KOPT-K1 (cell line): ENCODE measurements around the gene SMAGP.
"Not testable (repeated sequence)": the region's sequence is repeated elsewhere in the genome, so short reads cannot be mapped to it uniquely, and the experiment has no call there.

Experiments used
- H3K27ac ChIP-seq: fragments of 200-600 bp; sonication (generic); 2 replicates; pipeline ENCODE4 v1.5.1; 2016; ENCODE audit warnings: antibody characterized with exemption, mild to moderate bottlenecking, low read depth, low read length; ENCODE audit not compliant: poor library complexity, severe bottlenecking
- H3K36me3 ChIP-seq: fragments of 200-600 bp; sonication (generic); 2 replicates; pipeline ENCODE4 v1.5.1; 2017; ENCODE audit warnings: antibody characterized with exemption, mild to moderate bottlenecking, low read length, moderate library complexity; ENCODE audit not compliant: insufficient read depth
- H3K9me3 ChIP-seq: fragments of 200-600 bp; sonication (generic); 2 replicates; pipeline ENCODE4 v1.5.1; 2017; ENCODE audit warnings: antibody characterized with exemption, low read length, mild to moderate bottlenecking; ENCODE audit not compliant: insufficient read depth, poor library complexity, severe bottlenecking

SMAGP gene

DNA sequence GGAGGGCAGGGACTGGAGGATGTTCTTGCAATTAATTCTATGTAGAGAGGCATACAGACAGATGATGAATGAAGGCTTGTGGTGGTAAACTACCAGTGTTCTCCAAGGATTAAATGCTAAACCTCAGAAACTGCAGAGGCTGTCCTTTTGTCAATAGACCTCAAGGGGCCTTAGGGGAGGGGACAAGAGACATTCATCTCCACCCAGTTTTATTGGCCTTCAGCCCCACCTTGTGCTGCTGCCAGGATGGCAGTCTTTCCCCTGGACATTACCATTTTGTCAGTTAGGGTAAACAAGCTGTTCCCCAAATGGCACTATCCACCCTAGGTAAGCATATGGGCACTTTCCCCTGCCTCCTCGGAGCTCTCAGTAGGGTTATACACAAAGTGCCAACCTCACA lies 4.9 kb upstream of the SMAGP start:
- no peak overlapping the region for H3K27ac ChIP-seq
- H3K36me3 ChIP-seq: no peaks in the 10 kb centered on the region
- no peaks in the 10 kb centered on the region for H3K9me3 ChIP-seq

DNA sequence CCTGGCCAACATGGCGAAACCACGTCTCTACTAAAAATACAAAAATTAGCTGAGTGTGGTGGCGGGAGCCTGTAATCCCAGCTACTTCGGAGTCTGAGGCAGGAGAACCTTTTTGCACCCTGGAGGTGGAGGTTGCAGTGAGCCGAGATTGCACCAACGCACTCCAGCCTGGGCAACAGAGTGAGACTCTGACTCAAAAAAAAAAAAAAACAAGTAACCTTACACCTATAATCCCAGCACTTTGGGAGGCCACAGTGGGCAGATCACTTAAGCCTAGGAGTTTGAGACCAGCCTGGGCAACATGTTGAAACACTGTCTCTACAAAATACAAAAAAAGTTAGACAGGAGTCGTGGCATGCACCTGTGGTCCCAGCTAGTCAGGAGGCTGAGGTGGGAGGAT lies 2.6 kb upstream of the SMAGP start:
- not testable (repeated sequence) for H3K36me3 ChIP-seq, H3K9me3 ChIP-seq

DNA sequence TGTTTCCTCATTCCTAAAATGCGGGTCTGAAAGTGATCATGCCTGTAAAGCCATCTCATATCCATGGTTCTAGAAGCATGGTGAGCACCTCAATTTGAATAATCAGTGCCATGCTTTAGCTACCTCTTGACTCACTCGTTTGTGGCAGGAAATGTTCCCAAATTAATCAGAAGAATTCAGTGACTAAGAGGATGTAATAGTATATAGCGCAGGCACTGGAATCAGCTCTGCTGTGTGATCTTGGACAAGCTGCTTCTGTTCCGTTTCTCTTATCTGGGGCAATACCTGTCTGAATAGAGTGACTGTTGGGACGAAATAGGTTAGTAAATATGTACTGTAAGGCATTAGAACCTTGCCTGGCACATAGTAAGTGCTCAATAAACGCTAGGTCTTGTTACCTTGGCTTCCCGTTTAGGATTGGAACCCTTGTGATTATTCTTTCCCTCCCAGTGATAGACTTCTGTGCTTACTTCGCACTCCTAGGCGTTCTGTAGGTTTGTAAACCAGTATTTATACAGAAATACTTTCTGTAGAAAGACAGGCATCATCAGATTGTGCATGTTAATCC lies 820 bp upstream of the SMAGP start:
- Histone ChIP-seq H3K27ac (no peak overlapping the region), H3K9me3 (no peaks in the 10 kb centered on the region), H3K36me3 (no peaks in the 10 kb centered on the region)

More for the DNA sequence above, 2.6 kb upstream of the SMAGP start:
- H3K27ac ChIP-seq: not testable (repeated sequence)

DNA sequence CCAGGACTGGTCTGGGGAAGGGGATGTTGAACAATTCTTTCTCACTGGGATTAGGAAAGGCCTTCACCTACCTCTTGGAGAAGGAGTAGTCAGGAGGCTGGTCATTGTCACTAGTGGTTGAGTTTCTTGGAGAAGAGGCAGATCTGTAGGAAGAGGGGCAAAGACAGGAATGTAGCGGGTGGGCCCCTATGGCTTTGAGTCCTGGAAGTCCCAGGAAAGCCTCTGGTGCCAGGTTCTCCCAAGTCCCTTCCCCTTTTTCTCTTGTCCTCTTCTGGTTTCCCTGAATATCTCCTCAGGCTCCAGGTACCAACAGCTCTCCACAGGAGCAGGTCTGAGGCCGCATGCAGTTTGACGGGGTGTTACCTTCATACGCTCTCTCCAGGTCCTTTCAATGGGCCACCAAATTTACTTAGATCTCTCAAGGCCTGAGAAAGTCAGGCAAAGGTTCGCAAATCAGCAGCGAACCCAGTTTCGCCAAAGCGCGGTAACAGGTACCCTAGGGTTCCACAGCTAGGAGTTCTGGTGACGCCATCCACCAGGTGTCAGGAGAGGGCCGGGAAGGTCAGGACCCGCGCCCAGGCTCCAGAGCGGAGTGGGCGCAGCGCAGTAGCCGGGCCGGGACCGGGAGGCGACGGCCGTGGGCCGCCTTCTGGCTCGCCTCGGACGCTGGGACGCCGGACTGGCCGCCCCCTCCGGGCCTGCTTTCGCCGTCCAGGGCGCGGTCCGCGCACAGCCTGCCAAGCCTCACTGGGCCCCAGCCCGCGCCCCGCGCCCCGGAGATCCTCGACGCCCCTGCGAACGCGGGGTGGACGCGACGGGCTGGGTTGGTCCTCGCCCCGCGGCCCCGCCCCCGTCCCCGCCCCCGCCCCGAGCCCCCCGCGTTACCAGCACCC lies 795 bp downstream of the SMAGP start:
- Histone ChIP-seq H3K9me3 (no peaks in the 10 kb centered on the region), H3K27ac (peak overlapping the region; percentile 52), H3K36me3 (no peaks in the 10 kb centered on the region)

DNA sequence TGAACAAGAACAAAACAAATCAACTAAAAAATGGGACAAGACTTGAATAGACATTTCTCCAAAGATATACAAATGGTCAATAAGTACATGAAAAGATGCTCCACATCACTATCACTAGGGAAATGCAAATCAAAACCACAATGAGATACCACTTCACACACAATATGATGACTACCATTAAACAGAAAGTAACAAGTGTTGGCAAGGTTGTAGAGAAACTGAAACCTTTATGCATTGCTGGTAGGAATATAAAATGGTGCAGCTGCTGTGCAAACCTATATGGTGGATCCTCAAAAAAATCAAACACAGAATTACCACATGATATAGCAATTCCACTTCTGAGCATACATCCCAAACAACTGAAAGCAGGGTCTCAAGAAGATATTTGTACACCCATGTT lies 5.2 kb downstream of the SMAGP start:
- no peaks in the 10 kb centered on the region for H3K36me3 ChIP-seq
- H3K27ac ChIP-seq: no peak overlapping the region
- H3K9me3 ChIP-seq: no peaks in the 10 kb centered on the region

DNA sequence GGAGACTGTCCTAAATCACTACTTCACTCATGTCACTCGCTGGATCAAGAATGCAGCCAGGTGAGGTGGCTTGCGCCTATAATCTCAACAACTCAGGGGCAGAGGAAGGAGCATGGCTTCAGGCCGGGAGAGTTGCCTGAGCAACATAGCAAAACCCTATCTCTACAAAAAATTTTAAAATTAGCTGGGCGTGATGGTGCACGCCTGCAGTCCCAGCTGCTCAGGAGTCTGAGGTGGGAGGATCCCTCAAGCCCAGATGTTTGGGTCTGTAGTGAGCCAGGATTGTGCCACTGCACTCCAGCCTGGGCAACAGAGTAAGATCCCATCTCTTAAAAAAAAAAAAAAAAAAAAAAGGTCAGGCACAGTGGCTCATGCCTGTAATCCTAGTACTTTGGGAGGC lies 5.9 kb downstream of the SMAGP start:
- H3K36me3 ChIP-seq: no peaks in the 10 kb centered on the region
- no peak overlapping the region for H3K27ac ChIP-seq
- no peaks in the 10 kb centered on the region for H3K9me3 ChIP-seq

DNA sequence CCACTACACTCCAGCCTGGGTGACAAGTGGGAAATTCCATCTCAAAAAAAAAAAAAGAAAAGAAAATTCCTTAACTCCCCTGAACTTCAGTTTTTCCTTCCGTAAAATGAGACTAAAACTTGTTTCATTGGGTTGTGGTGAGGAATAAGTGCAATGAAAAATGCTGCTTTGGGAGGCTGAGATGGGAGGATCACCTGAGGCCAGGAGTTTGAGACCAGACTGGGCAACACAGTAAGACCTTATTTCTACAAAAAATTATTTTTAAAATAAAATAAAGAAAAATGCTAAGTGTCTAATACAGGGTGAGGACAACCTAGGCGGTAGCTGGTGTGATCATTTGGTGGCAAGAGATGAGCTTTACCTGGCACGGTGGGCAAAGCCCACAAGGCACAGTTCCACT lies 6.9 kb downstream of the SMAGP start:
- Histone ChIP-seq H3K9me3 (no peaks in the 10 kb centered on the region), H3K27ac (no peak overlapping the region), H3K36me3 (no peaks in the 10 kb centered on the region)

DNA sequence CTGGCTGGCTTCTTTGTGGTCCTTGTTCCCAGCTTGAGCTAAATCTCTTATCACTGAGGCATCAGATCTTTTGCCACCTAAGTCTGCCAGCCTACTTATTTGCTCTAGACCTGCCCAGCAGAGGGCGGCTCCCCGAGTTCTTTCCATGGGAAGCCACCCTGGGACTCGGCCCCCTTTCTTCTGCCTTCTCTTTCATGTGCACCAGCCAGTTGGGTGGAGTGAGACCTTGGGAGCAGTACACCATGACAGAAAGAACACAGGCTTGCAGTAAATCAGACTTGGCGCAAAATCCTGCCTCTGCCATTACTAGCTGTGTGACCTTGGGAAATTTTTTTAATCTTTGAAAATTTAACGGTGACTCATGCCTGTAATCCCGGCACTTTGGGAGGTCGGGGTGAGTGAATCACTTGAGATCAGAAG lies 7.4 kb downstream of the SMAGP start:
- H3K27ac ChIP-seq: no peak overlapping the region
- H3K9me3 ChIP-seq: no peaks in the 10 kb centered on the region
- H3K36me3 ChIP-seq: no peaks in the 10 kb centered on the region

DNA sequence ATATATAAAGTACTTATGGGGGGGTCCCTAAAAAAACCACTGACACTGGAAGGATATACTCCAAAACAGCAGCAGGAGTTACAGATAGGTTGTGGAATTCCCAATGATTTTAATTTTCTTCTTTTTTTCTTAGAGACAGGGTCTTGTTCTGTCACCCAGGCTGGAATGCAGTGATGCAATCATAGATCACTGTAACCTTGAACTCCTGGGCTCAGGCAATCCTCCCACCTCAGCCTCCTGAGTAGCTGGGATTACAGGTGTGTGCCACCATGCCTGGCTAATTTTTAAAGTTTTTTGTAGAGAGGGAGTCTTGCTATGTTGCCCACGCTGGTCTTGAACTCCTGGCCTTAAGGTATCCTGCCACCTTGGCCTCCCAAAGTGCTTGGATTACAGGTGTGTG lies 10.6 kb downstream of the SMAGP start:
- not testable (repeated sequence) for H3K27ac ChIP-seq, H3K36me3 ChIP-seq, H3K9me3 ChIP-seq

DNA sequence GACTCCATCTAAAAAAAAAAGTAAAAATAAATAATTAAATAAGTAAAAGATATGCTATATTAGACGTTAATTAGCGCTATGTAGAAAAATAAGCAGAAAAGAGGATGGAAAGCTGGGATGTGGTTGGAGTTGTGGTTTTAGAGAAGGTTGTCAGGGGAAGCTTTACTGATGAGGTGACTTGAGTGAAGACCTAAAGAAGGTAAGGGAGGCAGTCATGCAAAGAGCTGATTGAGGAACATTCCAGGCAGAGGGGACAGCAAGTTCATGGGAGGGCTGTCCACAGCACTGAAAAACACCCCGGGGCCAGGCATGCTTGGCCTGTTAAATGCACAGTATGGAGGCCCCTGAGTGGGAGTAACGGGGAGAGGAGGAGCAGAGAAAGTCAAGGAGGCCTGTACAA lies 15.7 kb downstream of the SMAGP start:
- no peaks in the 10 kb centered on the region for H3K9me3 ChIP-seq
- H3K27ac ChIP-seq: no peak overlapping the region
- H3K36me3 ChIP-seq: no peaks in the 10 kb centered on the region

DNA sequence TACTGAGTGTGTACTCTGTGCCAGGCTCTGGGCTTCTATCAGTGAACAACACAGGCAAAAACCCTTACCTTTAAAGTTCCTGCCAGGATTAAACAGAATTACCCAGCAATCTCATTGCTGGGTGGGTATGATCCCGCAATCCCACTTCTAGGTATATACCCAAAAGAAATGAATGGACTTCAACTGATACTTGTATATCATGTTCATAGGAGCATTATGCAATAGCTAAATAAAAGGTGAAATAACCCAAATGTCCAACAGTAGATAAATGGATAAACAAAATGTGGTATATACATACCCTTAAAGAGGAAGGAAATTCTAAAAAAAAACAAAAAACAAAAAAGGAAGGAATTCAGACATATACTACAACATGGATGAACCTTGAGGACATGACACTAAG lies 16.9 kb downstream of the SMAGP start:
- H3K9me3 ChIP-seq: no peaks in the 10 kb centered on the region
- H3K27ac ChIP-seq: no peak overlapping the region
- H3K36me3 ChIP-seq: no peaks in the 10 kb centered on the region

DNA sequence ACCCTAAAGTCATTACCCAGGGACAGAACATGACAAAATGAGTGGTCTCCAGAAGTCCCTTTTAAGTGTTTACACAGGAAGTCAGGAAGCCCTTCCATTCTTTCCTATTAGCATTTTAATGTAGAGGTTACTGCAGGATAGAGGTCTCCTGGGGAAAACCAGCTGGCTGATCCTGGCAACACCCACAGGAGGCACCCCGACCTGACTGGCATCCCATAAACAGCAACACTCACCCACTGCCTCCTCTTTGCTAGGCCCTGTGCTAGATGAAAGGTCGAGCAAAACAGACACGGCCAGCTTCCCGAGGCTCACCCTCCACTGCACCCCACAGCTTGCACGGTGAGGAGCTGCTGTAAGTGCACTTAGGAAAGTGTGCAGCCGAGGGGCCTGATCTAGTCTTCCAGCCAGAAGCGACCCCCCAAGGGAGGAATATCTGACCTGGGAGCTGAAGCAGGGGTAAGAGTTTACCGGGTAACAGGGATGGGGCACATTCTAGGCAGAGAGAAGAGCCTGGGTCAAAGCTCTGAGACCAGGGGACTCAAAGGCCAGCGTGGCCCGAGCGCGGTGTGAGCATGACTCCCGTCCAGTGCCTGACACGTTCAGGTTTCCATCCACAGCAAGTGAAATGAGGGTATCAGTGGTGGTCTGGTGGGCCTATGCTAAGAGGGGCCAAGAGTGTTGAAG lies 22.6 kb downstream of the SMAGP start:
- peak overlapping the region; percentile 56 for H3K27ac ChIP-seq
- no peaks in the 10 kb centered on the region for H3K9me3 ChIP-seq

DNA sequence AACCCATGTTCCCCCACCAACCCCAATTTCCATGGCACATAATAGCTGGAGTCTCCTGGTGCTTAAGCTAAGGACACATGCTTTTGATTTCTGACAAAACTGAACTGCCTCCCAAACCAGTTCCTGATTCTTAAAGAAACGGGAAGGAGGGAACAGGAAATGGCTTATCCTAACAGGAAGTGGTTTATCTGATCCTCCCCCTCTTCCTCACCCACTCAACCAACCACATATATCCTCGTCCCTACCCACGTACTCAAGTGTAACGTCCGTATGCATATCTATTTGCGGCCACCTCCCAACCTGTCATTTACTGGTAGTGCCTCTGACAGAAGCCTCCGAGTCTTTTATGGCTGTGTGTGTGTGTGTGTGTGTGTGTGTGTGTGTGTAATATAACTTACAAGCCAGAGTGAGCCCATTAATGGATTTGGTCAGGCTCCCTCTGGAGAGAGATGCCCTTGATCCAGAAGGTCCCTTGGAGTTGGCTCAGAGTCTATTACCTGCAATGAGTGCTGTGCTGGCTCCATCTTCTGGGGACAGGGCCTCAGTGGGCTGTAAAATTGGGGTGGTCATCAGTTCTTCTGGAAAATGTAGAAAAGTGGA lies 23.9 kb downstream of the SMAGP start:
- Histone ChIP-seq H3K36me3 (peaks cover 43% of the 10 kb centered on the region), H3K27ac (peak overlapping the region; percentile 56)

More for the DNA sequence above, 22.6 kb downstream of the SMAGP start:
- H3K36me3 ChIP-seq: peaks cover 30% of the 10 kb centered on the region

DNA sequence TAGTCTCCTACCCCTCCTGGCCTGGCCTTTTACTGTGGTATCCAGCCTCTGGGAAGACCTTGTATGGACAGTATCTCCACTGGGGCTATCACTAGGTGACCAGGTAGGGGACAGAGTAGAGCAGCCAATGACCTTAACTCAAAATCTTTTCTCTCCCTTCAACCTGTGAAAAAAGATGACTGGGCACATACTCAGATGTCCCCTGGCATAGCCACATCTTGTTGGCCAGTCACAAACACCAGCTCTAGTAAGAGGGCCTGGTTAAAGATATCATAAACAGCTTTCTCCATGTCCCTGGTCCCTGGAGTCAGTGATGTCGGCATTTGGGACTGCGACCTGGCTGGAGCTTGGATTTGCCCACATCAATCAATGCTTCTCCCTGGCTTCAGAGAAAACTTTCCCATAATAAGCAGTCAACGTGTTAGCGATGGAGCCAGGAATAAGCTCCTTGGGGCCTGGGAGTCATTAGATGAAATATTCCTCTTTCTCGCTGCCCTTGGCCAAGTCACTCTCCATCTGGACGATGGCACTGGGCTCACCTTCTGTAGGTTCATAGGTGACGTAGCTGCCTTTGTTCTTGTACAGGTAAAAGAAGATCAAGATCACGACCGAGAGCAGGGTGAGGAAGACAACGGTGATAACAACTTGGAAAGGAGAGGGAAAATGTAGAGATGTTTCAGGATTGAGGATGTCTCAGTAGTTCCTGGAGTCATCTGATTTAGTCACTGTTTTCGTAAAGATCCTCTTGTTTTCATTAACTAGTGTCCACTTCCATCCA lies 24.6 kb downstream of the SMAGP start:
- peaks cover 50% of the 10 kb centered on the region for H3K36me3 ChIP-seq
- H3K27ac ChIP-seq: peak overlapping the region; percentile 56
- no peaks in the 10 kb centered on the region for H3K9me3 ChIP-seq

More for the DNA sequence above, 23.9 kb downstream of the SMAGP start:
- no peaks in the 10 kb centered on the region for H3K9me3 ChIP-seq
